Bone marrow (tissue), 2 donors: ENCODE measurements around the gene AMD1.
"Not testable (repeated sequence)": the region's sequence is repeated elsewhere in the genome, so short reads cannot be mapped to it uniquely, and the experiment has no call there.

ENCODE experiments used
- DNase-seq, 2 donors: peaks; one replicate each; lab custom pipeline; 2025; lab: John Stamatoyannopoulos, UW

Gene AMD1

DNA sequence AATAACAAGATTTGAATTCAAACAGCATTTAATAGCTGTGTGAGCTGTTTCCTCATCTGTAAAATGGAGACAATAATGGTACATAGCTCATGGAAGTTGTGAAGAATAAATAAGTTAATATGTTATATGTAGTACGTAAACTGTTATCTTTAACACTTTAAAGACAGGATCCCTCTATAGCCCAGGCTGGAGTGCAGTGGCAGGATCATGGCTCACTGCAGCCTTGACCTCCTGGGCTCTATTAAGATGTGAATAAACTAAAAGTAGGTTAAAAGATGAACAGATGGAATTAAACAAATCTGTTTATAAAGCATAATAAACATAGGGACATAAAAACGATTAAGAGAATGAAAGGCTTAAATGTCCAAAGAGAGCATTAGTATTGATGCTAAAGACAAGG, 3.0 kb downstream of the AMD1 start:
- DNase-seq: no peak

DNA sequence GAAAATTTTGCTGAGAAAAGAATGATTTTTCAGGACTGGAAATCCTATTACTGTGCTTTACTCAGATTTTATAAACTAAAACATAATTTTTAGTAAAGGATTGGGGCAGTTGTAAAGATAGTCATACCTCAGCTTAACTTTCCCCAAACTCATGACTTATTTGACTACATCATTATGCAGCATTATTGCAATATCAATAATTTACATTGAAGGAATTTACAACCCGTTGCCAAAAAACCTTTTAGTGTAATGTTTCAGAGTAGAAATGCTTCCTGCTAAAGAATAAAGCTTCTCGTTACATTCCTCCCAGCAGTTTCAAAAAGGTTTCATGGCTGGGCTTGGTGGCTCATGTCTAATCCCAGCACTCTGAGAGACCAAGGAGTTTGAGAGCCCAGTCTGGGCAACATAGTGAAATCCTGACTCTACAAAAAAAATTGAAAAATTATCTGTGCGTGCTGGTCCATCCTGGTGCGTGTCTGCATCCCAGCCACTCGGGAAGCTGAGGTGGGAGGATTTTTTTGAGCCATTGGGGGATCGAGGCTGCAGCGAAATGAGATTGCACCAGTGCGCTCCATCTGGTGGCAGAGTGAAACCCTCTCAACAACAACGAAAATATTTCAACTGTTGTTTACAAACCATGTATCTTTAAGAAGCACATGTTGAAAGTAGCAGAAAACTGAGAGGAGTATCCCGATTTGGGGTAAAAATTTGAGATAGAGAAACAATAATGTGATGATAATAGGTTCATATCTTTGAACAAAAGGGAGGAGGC, 4.4 kb downstream of the AMD1 start:
- peak in 1 of 2 donors; percentile 15 for DNase-seq

DNA sequence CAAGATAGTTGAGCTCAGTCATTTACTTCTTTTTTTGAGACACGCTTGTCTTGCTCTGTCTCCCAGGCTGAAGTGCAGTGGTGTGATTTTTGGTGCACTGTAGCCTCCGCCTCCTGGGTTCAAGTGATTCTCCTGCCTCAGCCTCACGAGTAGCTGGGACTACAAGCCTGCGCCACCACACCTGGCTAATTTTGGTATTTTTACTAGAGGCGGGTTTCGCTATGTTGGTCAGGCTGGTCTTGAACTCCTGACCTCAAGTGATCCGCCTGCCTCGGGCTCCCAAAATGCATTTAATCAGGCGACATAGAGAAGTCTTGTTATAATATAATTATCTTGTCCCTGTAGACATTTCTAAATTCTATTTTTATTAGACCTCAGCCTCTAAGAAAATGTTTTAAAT, 6.1 kb downstream of the AMD1 start:
- no peak for DNase-seq

DNA sequence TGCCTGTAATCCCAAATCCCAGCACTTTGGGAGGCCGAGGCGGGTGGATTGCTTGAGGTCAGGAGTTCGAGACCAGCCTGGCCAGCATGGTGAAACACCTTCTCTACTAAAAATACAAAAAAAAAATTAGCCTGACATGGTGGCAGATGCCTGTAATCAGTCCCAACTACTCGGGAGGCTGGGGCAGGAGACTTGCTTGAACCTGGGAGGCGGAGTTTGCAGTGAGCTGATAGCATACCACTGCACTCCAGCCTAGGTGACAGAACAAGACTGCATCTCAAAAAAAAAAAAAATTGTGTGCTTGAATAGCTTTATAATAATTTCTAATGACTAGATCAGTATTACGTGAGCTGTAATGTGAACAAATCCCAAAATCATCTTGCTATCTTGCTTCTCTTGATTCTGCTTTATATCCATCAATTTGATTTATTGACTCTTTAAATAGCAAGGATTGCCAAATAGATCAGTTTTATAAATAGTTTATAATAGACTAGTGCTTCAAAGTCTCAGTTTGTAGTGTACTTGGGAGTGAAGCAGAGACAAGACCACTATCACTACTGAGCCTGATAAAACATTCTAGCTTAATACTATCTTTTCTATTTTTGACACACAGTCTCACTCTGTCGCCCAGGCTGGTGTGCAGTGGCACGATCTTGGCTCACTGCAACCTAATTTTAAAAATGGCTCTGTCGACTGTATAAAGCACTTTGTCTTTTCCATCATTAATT, 7.1 kb downstream of the AMD1 start:
- no peak for DNase-seq

DNA sequence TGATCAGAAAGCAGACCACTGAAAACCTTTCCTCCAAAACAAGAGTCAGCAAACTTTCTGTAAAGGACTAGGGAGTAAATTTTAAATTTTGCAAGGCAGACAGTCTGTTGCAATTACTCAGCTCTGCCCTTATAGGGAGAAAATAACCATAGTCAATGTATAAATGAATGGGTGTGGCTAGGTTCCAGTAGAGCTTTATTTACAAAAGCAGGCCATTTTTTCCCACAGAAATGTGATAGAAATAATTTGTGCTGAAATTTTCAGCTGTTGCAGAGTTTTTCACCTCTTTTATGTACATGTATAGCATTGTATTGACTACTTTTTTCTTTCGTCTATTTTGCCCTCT, 7.7 kb downstream of the AMD1 start:
- no peak for DNase-seq

DNA sequence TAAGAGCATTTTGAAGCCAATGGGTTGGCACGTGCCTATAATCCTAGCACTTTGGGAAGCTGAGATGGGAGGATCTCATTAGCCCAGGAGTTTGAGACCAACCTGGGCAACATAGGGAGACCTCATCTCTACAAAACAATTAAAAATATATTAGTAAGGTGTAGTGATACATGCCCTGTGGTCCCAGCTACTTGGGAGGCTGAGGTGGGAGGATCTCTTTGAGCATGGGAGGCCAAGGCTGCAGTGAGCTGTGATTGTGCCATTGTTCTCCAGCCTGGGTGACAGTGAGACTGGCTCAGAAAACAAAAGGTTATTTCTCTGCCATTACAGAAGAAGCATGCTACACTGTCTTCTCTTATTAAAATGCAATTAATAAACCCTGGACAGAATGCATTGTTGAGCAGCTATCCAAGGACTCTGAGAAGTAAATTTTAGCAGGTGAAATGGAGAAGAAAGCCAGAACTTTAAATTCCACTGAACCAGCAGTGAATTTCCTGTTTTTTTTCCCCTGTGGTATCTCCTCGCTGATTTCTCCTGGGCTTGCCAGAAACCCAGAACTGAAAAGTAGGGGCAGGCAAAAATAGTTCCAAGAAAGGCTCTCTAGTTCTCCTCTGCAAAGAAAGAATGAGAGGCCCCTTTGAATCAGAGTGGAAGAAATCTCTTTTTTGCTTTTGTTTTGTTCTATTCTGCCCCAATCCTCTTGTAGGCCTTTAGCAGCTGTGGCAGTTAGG, 8.4 kb downstream of the AMD1 start:
- DNase-seq: no peak

DNA sequence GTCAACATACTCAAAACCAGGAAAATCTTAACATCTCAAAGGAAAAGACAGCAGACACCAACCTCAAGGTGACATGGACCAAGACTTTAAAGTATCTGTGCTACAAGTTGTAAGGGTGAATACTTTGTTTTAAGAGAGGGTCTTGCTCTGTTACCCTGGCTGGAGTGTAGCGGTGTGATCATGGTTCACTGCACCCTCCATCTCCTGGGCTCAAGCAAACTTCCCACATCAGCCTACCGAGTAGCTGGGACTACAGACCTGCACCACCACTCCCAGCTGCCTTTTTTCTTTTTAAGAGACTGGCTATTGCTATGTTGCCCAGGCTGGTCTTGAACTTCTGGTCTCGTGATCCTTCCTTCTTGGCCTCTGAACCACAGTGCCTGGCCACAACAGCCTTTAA, 9.7 kb downstream of the AMD1 start:
- DNase-seq: no peak

DNA sequence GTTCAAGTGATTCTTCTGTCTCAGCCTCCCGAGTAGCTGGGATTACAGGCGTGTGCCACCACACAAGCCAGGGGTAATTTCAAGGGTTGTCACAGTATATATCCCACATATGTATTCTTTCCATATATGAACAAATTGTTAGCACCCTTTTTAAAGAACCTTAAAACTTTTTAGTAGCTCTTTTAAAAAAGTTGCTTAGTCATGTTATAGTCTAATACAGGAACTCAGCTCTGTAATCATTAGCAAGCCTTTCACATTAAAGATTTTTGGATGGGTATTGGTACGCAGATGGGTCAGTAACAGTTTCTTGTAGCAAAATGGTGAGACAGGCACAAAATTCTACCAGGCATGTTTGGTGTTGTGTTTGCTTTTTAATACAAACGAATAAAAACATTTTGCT, 10.9 kb downstream of the AMD1 start:
- DNase-seq: no peak

DNA sequence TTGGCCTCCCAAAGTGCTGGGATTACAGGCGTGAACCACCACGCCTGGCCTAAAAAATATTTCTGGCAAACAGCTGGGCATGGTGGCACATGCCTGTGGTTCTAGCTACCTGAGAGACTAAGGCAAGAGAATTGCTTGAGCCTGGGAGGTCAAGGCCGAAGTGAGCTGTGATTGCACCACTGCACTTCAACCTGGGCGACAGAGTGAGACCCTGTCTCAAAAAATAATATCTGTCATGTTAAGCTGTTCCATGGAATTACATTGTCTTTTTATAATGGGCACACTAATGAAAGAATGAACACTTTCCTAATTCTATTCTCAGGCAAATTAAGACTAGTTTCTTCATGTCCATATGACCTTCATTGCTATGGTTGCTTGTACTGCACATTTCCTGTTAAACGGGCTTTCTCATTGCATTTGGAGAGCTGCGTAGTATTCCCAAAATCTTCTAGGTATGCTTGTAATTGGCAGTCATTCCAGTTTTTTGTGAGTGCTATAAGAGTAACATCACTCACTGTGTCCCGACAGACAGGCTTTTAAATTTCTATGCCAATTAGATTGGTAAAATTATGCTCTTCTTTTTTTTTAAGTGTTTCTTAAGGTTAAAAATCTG, 12.1 kb downstream of the AMD1 start:
- DNase-seq: no peak

DNA sequence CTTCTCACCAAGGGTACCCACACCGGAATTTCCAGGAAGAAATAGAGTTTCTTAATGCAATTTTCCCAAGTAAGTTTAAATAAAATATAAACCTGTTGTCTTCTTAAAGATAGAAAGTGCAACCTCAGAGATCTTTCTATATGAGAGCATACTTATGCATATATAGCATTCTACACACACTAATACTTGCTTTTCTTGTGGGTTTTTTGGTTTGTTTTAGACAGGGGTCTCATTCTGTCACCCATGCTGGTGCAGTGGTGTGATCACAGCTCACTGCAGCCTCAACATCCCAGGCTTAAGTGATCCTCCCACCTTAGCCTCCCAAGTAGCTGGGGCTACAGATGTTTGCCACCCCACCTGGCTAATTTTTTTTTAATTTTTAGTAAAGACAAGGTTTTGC, 15.7 kb downstream of the AMD1 start:
- DNase-seq: no peak

DNA sequence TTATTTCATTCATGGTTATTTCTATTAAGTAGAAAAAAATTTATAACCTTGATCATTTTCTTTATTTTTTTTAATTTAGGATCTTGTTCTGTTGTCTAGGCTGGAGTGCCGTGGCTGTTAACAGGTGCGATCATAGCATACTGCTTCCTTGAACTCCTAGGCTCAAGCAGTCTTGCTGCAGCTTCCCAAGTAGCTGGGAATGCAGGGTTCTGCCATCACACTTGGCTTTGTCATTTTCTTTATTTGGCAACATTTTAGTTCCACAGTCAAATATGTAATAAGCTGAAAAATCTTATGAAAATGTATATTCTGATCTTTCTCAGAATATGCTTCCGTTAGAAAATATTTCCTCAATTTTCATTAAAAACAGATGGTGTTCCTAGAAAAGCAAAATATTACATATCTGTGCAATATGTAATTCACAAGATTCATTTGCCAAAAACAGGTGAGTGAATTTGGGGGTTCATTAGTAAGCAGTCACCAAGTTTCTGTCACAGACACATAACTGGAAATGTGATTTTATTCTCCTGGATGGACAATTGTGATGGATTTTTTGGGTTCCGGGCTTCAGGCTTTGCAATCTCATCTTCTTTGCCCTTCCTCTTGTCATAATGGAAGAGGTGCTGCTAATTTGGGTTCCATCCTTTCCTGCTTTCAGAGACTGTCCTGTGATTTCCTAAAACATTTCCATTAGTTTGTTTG, 21.5 kb downstream of the AMD1 start:
- DNase-seq: no peak

DNA sequence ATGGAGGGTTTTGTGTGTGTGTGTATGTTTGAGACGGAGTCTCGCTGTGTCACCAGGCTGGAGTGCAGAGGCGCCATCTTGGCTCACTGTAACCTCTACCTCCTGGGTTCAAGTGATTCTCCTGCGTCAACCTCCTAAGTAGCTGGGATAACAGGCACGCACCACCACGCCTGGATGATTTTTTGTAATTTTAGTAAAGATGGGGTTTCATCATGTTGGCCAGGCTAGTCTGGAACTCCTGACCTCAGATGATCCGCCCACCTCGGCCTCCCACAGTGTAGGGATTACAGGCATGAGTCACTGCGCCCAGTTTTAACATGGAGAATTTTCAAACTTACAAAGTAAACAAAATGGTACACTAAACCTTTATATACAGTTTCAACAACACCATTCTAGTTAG, 22.8 kb downstream of the AMD1 start:
- DNase-seq: no peak

DNA sequence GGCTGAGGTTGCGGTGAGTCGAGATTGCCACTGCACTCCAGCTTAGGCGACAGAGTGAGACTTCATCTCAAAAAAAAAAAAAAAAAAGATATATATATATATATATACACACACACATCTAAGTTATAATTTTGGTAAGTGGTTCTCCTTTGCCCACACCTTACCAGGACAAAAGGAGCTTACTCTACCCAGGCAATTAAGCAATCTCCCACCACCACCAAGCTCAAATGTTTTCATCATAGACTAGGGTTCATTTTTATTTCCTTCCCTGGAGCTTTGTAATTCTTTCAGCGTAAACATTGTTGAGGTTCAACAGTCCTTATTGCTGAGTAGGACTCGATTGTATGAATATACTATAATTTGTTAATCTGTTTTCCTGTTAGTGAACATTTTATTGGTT, 23.5 kb downstream of the AMD1 start:
- no peak for DNase-seq

DNA sequence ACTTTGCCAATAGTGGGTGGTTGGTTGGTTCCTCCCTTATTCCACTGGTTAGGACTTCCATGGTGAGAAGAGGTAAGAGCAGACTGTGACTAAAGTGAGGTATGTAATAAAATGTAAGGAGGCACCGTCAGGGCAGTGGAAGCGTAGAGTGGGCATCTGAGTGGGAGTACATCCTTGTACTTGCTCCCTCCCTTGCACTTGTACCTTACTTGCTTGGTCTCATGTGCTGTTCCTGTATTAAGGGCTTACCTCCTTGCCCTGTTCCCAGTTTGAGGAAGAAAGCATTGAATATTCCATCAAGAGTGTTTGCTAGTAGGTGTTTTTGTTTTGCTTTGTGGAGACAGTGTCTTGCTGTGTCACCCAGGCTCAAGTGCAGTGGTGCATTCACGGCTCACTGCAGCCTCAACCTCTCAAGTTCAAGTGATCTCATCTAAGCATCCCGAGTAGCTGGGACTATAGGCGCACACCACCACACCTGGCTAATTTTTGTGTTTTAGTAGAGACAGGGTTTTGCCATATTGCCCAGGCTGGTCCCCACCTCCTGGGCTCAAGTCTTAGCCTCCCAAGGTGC, 25.5 kb downstream of the AMD1 start:
- no peak for DNase-seq

DNA sequence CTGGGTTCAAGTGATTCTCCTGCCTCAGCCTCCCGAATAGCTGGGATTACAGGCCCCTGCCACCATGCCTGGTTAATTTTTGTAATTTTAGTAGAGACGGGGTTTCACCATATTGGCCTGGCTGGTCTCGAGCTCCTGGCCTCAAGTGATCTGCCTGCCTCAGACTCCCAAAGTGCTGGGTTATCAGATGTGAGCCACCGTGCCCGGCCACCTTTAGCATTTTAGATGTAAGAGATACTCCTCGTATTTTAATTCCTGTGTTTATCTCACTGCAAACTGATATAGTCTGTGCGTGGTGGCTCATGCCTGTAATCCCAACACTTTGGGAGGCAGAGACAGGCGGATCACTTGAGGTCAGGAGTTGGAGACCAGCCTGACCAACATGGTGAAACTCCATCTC, 27.0 kb downstream of the AMD1 start:
- DNase-seq: not testable (repeated sequence)

DNA sequence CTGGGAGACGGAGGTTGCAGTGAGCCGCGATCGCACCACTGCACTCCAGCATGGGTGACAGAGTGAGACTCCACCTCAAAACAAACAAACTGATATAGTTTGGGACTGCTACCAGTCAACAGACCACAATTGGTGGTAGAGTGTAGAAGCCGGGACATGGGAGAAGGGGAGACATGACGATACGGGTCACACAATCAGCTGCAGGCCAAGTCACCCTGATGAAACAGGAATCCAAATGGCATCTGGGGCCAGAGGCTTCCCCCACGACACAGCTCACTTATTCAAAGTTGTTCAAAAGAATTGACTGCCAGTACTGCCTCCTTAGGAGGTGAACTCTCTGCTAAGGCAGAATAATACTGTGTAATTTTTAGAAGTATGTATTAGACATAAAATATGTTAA, 27.5 kb downstream of the AMD1 start:
- DNase-seq: no peak

DNA sequence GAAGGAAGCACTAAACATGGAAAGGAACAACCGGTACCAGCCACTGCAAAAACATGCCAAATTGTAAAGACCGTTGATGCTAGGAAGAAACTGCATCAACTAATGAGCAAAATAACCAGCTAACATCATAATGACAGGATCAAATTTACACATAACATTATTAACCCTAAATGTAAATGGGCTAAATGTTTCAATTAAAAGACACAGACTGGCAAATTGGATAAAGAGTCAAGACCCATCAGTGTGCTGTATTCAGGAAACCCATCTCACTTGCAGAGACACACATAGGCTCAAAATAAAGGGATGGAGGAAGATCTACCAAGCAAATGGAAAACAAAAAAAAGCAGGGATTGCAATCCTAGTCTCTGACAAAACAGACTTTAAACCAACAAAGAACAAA, 31.7 kb downstream of the AMD1 start:
- DNase-seq: not testable (repeated sequence)

DNA sequence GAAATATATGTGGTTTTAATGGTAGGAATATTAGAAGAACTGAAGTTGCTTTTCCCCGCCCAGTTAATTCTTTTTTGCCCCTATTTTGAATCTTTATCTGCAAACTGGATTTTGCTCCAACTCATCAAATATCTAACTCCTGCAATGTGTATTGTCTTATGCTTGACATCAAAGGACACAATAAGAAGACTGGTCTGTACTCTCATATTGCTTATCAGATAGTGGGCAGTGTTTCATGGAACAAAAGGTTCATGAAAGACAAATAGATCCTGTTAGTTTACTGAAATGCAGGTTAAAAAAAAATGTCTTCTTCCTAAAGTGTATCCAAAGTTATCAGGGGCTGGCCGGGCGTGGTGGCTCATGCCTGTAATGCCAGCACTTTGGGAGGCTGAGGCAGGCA, 56.2 kb downstream of the AMD1 start:
- DNase-seq: no peak

DNA sequence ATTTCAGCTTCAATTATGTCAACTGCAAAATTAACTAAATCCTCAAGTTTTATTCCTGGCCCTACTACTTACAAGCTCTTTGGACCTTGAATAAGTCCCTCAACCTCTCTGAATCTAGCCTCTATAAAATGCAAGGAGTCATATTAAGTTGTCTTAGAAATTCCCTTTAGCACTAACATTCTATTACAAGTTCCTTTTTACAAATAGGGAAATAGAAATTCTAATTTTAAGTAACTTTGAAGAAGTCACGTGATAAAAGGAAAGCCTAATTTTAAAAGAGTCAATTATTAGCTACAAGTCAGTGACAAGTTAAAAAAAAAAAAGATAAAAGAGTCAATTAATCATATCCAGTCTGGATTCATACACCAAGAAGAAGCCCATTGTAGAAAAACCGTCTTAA, 59.3 kb downstream of the AMD1 start:
- no peak for DNase-seq

DNA sequence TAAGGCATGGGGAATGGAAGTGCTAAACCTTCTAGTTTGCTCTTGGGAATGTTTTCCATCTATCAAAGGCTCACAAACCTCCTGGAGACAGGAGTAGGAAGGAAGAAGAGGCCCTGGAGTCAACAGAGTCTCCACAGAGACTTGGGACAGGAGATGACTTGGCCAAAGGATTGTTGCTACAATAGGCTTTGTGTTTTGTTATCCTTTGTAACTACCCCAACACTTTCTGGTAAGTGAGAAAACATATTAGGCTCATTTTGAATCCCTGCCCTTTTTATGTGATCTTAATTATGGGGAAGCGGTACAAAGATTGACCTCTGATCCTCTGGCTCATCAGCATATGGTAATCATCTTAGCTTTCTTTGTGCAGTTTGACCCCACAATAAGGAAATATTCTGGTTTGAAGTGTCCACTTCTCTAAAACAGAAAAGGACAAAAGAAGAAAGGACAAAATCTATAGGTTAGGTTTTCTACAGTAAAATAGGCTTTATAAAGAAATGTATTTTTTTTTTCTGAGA, 59.9 kb downstream of the AMD1 start:
- DNase-seq: no peak

DNA sequence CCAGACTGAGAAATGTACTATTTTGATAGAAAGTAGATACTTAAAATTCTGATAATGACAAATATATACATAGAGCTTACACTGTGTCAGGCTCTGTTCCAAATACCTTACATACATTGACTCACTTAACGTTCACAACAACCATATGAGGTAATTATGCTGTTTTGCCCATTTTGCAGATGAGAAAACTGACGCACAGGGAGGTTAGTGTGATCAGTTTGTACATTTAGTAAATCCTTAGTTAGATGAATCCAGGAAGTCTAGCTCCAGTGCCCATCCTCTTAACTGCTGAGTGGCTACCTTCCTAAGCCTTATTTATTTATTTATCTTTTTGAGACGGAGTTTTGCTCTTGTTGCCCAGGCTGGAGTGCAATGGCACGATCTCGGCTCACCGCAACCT, 60.6 kb downstream of the AMD1 start:
- DNase-seq: no peak

DNA sequence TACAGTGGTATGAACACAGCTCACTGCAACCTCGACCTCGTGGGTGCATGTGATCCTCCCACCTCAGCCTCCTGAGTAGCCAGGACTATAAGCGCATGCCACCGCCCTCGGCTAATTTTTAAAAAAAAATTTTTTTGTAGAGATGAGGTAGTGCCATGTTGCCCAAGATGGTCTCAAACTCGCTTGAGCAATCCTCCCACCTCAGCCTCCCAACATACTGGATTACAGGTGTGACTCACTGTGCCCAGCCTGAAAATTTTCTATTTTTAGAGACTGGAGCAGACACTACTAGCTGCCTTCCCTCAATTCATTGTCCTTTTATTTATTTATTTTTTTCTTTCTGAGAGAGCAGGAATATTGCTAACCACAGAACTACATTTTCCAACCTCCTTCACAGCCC, 63.6 kb downstream of the AMD1 start:
- peak in 1 of 2 donors; percentile 27 for DNase-seq
